Osteoblast (primary cell): Measurements from ENCODE around the gene BMP8A. TPM values are rescaled to one million over a fixed set of nuclear protein-coding genes. Genes with fewer than 3 reads are reported as not detected.
"Not testable (repeated sequence)": the region's sequence is repeated elsewhere in the genome, so short reads cannot be mapped to it uniquely, and the experiment has no call there.

ENCODE experiments used
- DNase-seq: peaks from one replicate; pipeline ENCODE4 v3.0.0; 2011; ENCODE audit warnings: low spot score, mixed read lengths; ENCODE audit not compliant: insufficient read length; ENCODE audit errors: missing footprints
- H2AFZ ChIP-seq: 2 replicates; pipeline ENCODE4 v1.6.0; 2011; ENCODE audit warnings: mild to moderate bottlenecking, low read length
- H3K27ac ChIP-seq: 2 replicates; pipeline ENCODE4 v1.5.1; 2011; ENCODE audit warnings: mild to moderate bottlenecking, low read depth, low read length, moderate library complexity
- H3K27me3 ChIP-seq: 2 replicates; pipeline ENCODE4 v1.6.0; 2012; ENCODE audit warnings: mild to moderate bottlenecking, control low read depth, inconsistent platforms, low read length, moderate library complexity; ENCODE audit not compliant: insufficient read depth
- H3K36me3 ChIP-seq: 2 replicates; pipeline ENCODE4 v1.5.1; 2011; ENCODE audit warnings: mild to moderate bottlenecking, low read length, control low read depth, moderate library complexity; ENCODE audit not compliant: insufficient read depth
- H3K4me1 ChIP-seq: 2 replicates; pipeline ENCODE4 v1.5.1; 2011; ENCODE audit warnings: mild to moderate bottlenecking, low read length, control low read depth, moderate library complexity; ENCODE audit not compliant: insufficient read depth
- H3K4me2 ChIP-seq: 2 replicates; pipeline ENCODE4 v1.6.0; 2011; ENCODE audit warnings: mild to moderate bottlenecking, low read length; ENCODE audit not compliant: insufficient read depth
- H3K4me3 ChIP-seq: fragments of 200-600 bp; sonication (generic); 3 replicates; pipeline ENCODE4 v1.5.1; 2012; ENCODE audit warnings: mild to moderate bottlenecking, low read length, inconsistent platforms; ENCODE audit not compliant: insufficient read depth
- H3K79me2 ChIP-seq: 2 replicates; pipeline ENCODE4 v1.6.0; 2012; ENCODE audit warnings: mild to moderate bottlenecking, low read length, control low read depth, inconsistent platforms; ENCODE audit not compliant: insufficient read depth
- H3K9me3 ChIP-seq: 2 replicates; pipeline ENCODE4 v1.5.1; 2011; ENCODE audit warnings: low read depth, low read length, control low read depth
- H4K20me1 ChIP-seq: 2 replicates; pipeline ENCODE4 v1.6.0; 2012; ENCODE audit warnings: mild to moderate bottlenecking, low read length, control low read depth; ENCODE audit not compliant: insufficient read depth
- total RNA-seq: library from RNA; depleted of rRNA; stranded (reverse); fragments of >200 nt; gene quantifications from 2 replicates; pipeline ENCODE4 v1.2.3, GENCODE V29; 2012
- TF ChIP-seq, protein P1 (sequence below): IDR thresholded peaks from 2 replicates; pipeline ENCODE4 v1.5.1; 2011; ENCODE audit warnings: mild to moderate bottlenecking, low read depth, low read length, moderate library complexity; ENCODE audit errors: extremely low read depth

Gene BMP8A
- total RNA-seq, 1 donor, result 0.72 TPM

DNA sequence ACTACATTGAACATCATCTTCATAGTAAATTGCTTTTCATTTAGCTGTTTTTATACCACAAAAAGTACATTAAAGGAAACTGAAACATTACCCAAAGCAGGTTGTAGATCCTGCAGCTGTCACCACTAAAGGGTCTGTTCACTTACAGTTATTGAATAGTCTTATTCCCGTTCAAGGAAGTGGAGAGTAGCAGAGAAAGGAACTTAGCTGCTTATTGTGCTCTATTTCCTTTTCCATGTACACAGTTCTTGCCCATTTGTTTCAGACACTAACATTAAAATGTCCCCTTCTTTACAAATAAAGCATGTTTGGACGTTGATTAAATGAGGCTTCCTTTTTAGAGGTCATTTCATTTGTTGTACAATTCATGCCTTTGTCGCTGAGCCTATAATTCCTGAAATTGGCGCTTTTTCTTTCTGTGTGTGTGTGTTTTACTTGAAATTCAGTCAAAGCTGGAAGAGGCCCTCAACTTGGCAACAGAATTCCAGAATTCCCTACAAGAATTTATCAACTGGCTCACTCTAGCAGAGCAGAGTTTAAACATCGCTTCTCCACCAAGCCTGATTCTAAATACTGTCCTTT lies 44.4 kb upstream of the BMP8A start:
- H3K4me2 ChIP-seq, result no peak overlapping the region
- peaks cover 85% of the 10 kb centered on the region for H3K36me3 ChIP-seq
- no peak overlapping the region for H3K27ac ChIP-seq
- no peak overlapping the region for H2AFZ ChIP-seq
- H3K79me2 ChIP-seq, result peaks cover 5% of the 10 kb centered on the region
- H3K4me3 ChIP-seq, result no peak overlapping the region
- H3K27me3 ChIP-seq, result no peaks in the 10 kb centered on the region
- no peaks in the 10 kb centered on the region for H3K9me3 ChIP-seq
- TF ChIP-seq, protein P1, sequence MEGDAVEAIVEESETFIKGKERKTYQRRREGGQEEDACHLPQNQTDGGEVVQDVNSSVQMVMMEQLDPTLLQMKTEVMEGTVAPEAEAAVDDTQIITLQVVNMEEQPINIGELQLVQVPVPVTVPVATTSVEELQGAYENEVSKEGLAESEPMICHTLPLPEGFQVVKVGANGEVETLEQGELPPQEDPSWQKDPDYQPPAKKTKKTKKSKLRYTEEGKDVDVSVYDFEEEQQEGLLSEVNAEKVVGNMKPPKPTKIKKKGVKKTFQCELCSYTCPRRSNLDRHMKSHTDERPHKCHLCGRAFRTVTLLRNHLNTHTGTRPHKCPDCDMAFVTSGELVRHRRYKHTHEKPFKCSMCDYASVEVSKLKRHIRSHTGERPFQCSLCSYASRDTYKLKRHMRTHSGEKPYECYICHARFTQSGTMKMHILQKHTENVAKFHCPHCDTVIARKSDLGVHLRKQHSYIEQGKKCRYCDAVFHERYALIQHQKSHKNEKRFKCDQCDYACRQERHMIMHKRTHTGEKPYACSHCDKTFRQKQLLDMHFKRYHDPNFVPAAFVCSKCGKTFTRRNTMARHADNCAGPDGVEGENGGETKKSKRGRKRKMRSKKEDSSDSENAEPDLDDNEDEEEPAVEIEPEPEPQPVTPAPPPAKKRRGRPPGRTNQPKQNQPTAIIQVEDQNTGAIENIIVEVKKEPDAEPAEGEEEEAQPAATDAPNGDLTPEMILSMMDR, result no peak
- peaks cover 18% of the 10 kb centered on the region for H3K4me1 ChIP-seq
- peaks cover 10% of the 10 kb centered on the region for H4K20me1 ChIP-seq
- DNase-seq, result no peak

DNA sequence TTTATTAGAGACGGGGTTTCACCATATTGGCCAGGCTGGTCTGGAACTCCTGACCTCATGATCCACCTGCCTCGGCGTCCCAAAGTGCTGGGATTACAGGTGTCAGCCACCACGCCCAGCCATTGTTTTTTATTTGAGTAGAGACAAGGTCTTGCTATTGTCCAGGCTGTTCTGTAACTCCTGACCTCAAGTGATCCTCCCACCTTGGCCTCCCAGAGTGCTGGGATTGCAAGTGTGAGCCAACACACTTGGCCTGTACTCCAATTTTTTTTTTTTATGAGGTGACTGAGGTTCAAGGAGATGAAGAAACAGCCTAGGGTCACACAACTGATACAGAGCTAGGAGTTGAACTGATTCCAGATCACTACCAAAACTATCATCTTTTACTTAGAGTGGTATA lies 41.4 kb upstream of the BMP8A start:
- not testable (repeated sequence) for H2AFZ ChIP-seq, H4K20me1 ChIP-seq, DNase-seq, H3K9me3 ChIP-seq, H3K27me3 ChIP-seq, H3K27ac ChIP-seq, H3K4me2 ChIP-seq, H3K4me3 ChIP-seq, H3K79me2 ChIP-seq
- Histone ChIP-seq H3K36me3 (peaks cover 88% of the 10 kb centered on the region), H3K4me1 (peaks cover 14% of the 10 kb centered on the region)

DNA sequence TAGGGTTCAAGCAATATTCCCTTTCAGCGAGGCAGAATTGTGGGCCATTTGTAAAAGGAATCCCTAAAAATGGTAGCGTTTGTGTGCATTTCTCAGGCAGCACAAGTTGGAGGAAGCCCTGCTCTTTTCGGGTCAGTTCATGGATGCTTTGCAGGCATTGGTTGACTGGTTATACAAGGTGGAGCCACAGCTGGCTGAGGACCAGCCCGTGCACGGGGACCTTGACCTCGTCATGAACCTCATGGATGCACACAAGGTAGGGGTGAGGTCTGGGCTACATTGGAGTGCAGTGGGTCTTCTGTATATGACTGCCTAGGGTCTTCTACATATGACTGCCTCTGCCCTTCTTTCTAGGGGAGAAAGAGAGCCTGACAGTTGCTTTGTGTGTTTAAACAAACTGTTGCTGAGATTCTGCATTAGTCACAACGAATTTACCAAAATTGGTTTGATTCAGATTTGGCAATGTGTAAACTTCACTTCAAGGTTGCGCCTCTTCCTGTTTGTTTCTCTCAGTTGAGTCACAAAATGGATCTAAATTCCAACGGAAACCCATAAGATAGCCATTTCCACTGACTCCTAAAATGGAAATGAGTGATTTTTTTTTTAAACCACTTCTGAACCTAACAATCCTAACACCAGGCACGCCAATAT lies 40.4 kb upstream of the BMP8A start:
- peaks cover 14% of the 10 kb centered on the region for H3K4me1 ChIP-seq
- H3K4me3 ChIP-seq, result no peak overlapping the region
- no peaks in the 10 kb centered on the region for H3K9me3 ChIP-seq
- peaks cover 87% of the 10 kb centered on the region for H3K36me3 ChIP-seq
- TF ChIP-seq, protein P1, result no peak
- no peak overlapping the region for H2AFZ ChIP-seq
- no peaks in the 10 kb centered on the region for H3K27me3 ChIP-seq
- H4K20me1 ChIP-seq, result peaks cover 2% of the 10 kb centered on the region
- H3K4me2 ChIP-seq, result no peak overlapping the region
- H3K27ac ChIP-seq, result peak overlapping the region; percentile 83
- peak; percentile 62 for DNase-seq
- H3K79me2 ChIP-seq, result peaks cover 3% of the 10 kb centered on the region

DNA sequence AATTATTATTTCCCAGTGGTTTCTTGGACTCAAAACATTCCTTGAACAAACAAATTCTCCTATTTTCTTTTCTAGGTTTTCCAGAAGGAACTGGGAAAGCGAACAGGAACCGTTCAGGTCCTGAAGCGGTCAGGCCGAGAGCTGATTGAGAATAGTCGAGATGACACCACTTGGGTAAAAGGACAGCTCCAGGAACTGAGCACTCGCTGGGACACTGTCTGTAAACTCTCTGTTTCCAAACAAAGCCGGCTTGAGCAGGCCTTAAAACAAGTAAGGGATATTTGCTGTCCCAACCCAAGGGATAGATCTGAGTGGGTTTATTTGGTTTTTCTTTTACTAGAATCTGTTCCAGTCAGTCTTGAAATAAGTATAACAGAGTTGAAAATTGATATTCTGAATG lies 39.4 kb upstream of the BMP8A start:
- Histone ChIP-seq H3K9me3 (no peaks in the 10 kb centered on the region), H3K79me2 (peaks cover 9% of the 10 kb centered on the region), H4K20me1 (peaks cover 2% of the 10 kb centered on the region), H3K36me3 (peaks cover 89% of the 10 kb centered on the region), H2AFZ (no peak overlapping the region), H3K27me3 (no peaks in the 10 kb centered on the region), H3K4me2 (no peak overlapping the region), H3K27ac (no peak overlapping the region), H3K4me3 (no peak overlapping the region), H3K4me1 (peaks cover 14% of the 10 kb centered on the region)
- TF ChIP-seq, protein P1, result no peak
- no peak for DNase-seq
